CD4-positive, alpha-beta T cell treated with Interleukin-6 for 4 hours (primary cell): Measurements from ENCODE around the gene EPB41.
"Not testable (repeated sequence)": the region's sequence is repeated elsewhere in the genome, so short reads cannot be mapped to it uniquely, and the experiment has no call there.

Source experiments
- DNase-seq: peaks from one replicate; pipeline ENCODE4 v3.0.0-alpha.2; 2020; ENCODE audit warnings: mixed read lengths

Gene EPB41

DNA sequence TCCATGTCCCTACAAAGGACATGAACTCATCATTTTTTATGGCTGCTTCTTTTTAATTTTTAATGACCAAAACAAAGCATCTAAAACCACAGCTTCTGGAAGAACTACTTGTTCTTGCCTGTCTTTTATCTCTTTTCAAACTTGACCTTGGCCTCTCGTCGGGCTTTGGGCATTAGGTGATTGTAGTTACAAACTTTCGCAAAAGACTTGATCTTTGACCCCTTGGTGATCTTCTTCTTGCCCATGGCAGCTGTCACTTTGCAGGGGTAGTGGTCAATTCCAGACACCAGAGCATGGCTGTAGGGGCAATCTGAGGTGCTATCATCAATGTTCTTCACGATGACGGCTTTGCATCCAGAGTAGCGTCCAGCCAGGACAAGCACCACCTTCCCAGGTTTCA, 67.8 kb downstream of the EPB41 start:
- no peak for DNase-seq

DNA sequence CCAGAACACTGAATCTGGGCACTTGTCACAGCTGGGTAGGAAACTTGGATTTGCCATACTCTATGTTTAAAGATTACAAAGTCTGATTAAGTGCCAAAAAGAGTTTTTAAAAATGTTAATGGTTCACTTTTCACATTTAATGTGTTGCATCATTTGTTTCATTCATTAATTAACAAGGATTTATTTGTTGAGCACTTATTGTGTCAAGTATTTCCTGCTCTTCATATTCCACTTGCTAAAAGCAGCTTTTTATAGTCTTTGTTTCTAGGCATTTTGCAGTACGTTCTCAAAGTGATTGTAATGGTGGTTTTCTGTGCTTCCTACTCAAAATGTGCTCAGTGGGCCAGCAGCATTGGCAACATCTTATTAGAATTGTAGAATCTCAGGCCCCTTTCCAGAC, 68.7 kb downstream of the EPB41 start:
- no peak for DNase-seq

GRCh38 chr1:28983509-28984310, 69.3 kb downstream of the EPB41 start:
- DNase-seq: peak; percentile 30

DNA sequence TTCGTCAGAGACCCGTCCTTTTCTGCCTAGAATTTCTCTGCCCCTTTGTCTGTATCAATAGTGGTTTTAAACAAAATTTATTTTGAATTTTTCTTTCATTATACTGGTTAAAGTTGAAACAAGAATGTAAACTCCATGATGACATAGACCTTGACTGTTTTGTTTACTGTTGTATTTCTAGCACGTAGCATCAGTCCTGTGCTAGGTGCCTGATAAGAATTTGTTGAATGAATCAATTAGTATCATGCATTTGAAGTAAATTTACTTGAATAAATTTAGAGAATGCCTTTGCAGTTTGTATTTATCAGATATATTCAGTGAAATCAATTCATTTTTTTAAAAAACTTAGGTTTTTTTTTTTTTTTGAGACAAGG, 69.9 kb downstream of the EPB41 start:
- DNase-seq: no peak

DNA sequence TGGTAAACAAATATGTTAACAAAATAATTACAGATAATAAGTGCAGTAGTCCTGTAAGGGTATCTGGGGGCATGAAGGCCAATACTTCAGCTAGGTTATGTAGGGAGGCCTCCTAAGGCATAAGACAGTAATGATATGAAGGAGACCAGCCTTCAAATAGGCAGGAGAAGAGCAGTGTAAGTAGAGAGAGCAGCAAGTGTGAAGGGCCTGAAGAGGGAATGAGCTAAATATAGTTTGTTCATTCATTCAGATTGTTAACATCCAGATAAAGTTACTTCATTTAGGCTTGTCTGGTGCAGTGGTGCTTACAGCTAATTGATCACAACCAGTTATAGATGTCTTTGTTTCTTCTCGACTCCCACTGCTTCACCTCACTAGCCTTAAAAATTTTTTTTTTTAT, 71.1 kb downstream of the EPB41 start:
- no peak for DNase-seq

GRCh38 chr1:28986306-28986910, 72.0 kb downstream of the EPB41 start:
- no peak for DNase-seq

- DNase-seq: no peak
Observed at GRCh38 chr1:29002792-29003191, 88.4 kb downstream of the EPB41 start.

GRCh38 chr1:29004288-29004687, 89.9 kb downstream of the EPB41 start:
- DNase-seq: no peak

GRCh38 chr1:29004798-29005197, 90.4 kb downstream of the EPB41 start:
- DNase-seq: no peak

GRCh38 chr1:29011775-29012174, 97.4 kb downstream of the EPB41 start:
- no peak for DNase-seq

DNA sequence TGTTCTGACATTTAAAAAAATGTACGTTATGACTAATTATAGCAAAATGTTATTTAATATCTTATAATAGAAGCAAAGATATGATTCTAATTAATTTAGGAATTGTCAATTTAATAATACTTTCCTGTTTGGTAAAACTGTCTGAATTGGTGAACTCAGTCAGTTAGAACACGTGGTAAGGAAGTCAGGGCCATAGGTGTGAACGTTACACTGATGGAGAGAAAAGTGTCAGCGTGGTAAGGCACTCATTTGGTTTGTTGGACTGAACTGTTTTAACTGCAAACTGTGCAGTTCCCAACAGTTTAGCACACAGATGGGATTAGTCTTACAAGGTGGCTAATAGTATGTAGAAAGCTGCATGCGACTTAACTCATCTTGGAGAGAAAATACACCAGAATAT, 102.9 kb downstream of the EPB41 start:
- no peak for DNase-seq

DNA sequence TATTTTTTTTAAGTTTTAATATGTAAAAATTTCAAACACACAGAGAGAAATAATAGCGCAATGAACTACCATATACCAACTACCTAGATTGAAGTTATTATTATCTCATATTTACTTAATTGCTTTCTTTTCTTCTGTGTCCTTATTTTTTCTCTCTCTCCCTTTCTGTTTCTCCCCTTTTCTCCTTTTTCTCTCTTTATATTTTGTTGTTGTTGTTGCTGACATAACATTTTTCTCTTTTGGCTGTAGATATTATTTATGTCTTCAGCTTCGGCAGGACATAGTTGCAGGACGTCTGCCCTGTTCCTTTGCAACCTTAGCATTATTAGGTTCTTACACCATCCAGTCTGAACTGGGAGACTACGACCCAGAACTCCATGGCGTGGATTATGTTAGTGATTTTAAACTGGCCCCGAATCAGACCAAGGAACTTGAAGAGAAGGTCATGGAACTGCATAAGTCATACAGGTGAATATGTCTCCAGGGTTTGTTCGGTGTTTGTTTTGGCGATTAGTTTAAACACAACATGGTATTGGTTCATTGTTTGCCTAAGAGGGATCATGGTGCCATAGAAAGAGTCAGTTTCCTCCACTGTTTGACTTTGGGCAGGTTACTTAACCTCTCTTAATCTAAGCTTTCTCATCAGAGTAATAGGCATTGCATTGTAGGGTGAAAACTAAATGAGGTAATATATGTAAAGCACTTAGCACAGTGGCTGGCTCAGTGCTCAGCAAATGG, 103.8 kb downstream of the EPB41 start:
- no peak for DNase-seq

DNA sequence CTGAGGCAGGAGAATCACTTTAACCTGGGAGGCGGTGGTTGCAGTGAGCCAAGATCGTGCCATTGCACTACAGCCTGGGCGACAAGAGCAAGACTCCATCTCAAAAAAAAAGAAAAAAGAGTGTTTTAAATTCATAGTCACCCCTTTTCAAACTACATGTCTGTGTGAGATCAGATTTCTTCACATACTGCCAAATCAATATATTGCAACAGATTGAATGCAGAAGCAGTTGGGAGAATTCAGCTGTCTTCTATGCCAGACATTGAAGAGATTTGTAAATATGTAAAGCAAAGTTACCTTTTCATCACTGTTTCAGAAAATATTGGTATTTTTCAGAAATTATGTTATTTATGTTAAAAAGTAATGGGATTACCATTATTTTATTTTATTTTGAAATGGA, 108.3 kb downstream of the EPB41 start:
- no peak for DNase-seq

DNA sequence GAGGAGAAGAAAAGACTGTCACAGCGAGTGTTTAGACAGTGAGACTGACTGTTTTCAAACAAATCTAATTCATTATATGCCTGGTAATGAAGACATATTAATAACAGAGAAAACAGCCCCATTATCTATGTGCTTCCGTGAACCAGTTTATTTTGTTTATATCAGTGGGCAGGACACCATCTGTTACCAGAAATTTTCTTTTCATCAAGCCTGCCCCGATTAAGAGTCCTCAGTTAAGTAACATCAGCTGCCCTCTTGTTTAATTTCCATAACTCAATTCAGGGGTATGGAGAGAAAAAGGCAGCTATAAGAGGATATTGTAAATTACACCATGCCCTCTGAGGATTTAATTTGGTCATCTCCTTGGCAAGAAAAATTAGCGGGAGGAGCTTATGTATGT, 115.3 kb downstream of the EPB41 start:
- DNase-seq: no peak

DNA sequence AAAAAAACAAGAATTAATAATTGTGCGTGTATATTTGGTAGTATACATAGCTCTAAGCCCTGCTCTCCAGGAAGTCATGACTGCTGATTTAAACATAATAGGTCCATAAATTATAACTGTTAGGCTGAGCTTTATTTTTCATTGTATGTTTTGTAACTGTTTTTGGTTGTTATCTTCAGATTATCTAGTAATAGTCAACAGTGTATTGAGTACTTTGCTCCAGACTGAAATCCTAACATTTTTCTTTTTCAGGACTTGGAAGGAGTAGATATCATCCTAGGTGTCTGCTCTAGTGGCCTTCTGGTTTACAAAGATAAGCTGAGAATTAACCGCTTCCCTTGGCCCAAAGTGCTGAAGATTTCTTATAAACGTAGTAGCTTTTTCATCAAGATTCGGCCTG, 118.5 kb downstream of the EPB41 start:
- no peak for DNase-seq

DNA sequence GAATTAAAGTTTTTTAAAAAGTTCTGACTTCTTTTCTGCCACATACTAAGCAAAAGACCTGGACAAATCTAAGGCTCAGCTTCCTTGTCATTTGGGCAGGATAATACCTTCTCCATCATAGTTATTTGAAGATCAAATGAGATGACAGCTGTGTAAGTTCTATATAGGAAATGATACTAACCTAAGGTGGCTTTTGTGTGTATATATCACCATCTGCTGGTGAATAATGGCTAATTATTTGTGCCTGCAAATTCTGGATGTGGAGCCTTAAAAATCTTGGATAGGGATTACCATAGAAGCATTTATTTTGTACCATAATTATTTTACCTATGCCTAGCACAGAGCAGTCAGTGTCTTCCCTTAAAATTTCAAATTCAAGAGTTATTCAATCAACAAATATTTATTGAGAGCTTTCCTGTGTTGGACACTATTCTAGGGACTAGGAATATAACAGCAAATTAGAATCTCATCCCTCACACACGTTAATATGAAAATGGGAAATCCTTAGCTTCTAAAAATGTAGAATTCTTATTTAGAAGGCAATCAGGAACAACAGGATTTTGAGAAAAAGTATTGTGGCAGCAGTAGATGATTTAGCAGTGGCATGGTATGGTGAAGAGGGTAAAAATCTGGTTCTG, 119.6 kb downstream of the EPB41 start:
- no peak for DNase-seq

GRCh38 chr1:29043274-29043965, 129.1 kb downstream of the EPB41 start:
- no peak for DNase-seq

DNA sequence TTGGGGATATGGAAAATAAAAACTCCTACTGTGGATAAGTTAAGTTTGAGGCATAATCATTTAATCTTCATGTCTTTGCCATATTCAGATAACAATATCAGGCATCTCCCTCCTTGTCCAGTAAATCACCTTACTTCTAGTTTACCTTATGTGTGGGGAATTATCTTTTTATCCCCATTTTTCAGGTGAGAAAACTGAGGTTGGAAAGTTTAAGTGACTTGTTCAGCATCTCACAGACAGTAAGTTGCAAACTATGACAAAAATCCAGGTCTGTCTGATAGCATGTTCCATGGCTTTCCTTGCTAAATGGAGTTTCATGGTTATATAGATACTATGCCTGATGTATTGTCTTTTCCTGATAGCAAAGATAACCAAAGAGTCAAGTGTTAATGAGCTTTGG, 129.6 kb downstream of the EPB41 start:
- no peak for DNase-seq

- not testable (repeated sequence) for DNase-seq
Observed at GRCh38 chr1:29045663-29046062, 131.3 kb downstream of the EPB41 start.

DNA sequence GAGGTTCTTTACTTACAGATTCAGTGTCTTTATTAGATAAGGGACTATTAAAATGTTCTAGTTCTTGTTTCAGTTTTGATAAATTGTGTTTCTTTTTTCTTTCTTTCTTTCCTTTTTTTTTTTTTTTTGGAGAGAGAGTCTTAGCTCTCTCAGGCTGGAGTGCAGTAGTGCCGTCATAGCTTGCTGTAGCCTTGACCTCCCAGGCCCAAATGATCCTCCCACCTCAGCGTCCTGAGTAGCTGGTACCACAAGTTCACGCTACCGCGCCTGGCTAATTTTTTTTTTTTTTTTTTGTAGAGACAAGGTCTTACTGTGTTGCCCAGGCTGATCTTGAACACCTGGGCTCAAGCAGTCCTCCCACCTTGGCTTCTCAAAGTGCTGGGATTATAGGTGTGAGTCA, 132.8 kb downstream of the EPB41 start:
- no peak for DNase-seq

- DNase-seq: no peak
Observed at GRCh38 chr1:29050166-29050565, 135.8 kb downstream of the EPB41 start.

DNA sequence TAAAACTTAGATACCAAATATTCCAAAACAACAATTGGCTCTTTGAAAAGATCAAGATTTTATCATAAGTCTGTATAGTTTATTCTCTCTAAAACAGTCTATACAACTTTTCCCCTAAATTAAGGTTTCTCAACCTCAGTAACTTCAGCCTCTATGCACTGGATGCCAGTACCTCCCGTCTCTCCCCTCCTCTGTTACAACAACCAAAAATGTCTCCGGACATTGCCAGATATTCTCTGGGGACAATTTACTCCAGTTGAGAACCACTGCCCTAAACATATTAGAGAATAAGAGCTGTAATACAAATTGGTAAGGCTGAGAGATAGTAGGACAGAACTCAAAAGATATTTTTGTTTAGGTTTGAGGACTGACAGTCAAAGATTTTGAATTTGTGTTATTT, 137.7 kb downstream of the EPB41 start:
- DNase-seq: no peak

GRCh38 chr1:29052941-29053340, 138.6 kb downstream of the EPB41 start:
- no peak for DNase-seq
